ENCODE measurements around the gene SLC7A1. TPM values are rescaled to one million over a fixed set of nuclear protein-coding genes. Genes with fewer than 3 reads are reported as not detected.

Gene SLC7A1
- total and polyA plus RNA-seq, 2 donors (not counting 3 experiments of a cell fraction or from before 2014, with no cell fraction given): 21.0 to 79.3 TPM

DNA sequence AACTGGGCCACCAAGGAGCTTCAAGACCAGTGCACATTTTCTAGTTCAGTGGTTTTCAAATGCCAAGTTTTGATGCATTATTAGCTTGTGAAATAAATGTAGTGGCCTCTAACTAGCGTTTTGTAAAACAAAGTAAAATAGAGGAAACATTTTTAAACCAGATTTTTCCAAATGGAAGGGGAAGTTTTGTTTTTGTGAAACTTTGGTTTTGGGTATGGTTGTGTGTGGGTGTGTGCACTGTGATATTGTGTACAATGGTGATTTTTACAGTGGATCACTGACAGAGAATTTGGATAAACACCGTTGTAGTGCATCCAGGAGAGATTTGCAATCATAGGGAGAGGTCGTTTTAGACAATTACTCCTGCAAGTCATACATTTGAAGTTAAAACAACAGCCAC is 108.9 kb downstream of the SLC7A1 start:
- Histone ChIP-seq H3K36me3 (ENCODE audit: control insufficient read depth in 2 of 2, extremely low read depth in 1 of 2, insufficient read depth in 2 of 2, low read length in 2 of 2) (no peaks in the 10 kb centered on the region), H3K9me1 (replicated peaks; ENCODE audit: control insufficient read depth, extremely low read depth, insufficient read depth, low read length) (no peaks in the 10 kb centered on the region), H2AFZ (ENCODE audit: low read depth, low read length) (no peak overlapping the region), H3K79me2 (ENCODE audit: control insufficient read depth, insufficient read depth, low read length) (no peaks in the 10 kb centered on the region), H3K4me1 (ENCODE audit: control insufficient read depth, extremely low read depth, insufficient read depth, low read length) (no peaks in the 10 kb centered on the region), H3K4me3 (replicated peaks in 1 of 3; ENCODE audit: insufficient read depth in 1 of 3, low read depth in 1 of 3, low read length in 3 of 3) (no peak overlapping the region), H3K4me2 (ENCODE audit: insufficient read depth, low read length) (no peak overlapping the region), H3K9me3 (replicated peaks; ENCODE audit: control insufficient read depth, insufficient read depth, low read length) (no peaks in the 10 kb centered on the region), H3K27ac (ENCODE audit: insufficient read depth, low read depth, low read length) (no peak overlapping the region), H4K20me1 (replicated peaks; ENCODE audit: control insufficient read depth, extremely low read depth, insufficient read depth, low read length) (no peaks in the 10 kb centered on the region), H3K27me3 (ENCODE audit: control insufficient read depth in 2 of 2, insufficient read depth in 2 of 2, low read length in 2 of 2) (peaks cover 0 to 5% of the 10 kb centered on the region in 2 experiments), H3K9ac (replicated peaks; ENCODE audit: extremely low read depth, insufficient read depth, low read length) (no peak overlapping the region)
- FAIRE-seq (no peak), DNase-seq (ENCODE audit: low read depth, low spot score) (no peak)
- POLR2A ChIA-PET: no interaction called here
- intact Hi-C loops (cut with micrococcal nuclease): no loop called here
- TF ChIP-seq MYC (IDR thresholded peaks at IDR 0.05; ENCODE audit: low read depth, low read length) (no peak), JUN (IDR thresholded peaks at IDR 0.05; ENCODE audit: borderline replicate concordance, insufficient read depth, insufficient read length, low read depth) (no peak), GATA2 (IDR thresholded peaks at IDR 0.05; ENCODE audit: insufficient read depth, insufficient read length, low read depth, low read length) (no peak), FOS (IDR thresholded peaks at IDR 0.05; ENCODE audit: borderline replicate concordance, insufficient read depth, low read length) (no peak), POLR2AphosphoS5 (IDR thresholded peaks at IDR 0.05; ENCODE audit: insufficient read depth, low read depth, low read length) (no peak), EZH2 (IDR thresholded peaks at IDR 0.05; ENCODE audit: borderline replicate concordance, low read depth, low read length, severe bottlenecking) (no peak), POLR2A (IDR thresholded peaks at IDR 0.05; ENCODE audit: low read depth, low read length) (no peak)
- TF ChIP-seq, protein P1, sequence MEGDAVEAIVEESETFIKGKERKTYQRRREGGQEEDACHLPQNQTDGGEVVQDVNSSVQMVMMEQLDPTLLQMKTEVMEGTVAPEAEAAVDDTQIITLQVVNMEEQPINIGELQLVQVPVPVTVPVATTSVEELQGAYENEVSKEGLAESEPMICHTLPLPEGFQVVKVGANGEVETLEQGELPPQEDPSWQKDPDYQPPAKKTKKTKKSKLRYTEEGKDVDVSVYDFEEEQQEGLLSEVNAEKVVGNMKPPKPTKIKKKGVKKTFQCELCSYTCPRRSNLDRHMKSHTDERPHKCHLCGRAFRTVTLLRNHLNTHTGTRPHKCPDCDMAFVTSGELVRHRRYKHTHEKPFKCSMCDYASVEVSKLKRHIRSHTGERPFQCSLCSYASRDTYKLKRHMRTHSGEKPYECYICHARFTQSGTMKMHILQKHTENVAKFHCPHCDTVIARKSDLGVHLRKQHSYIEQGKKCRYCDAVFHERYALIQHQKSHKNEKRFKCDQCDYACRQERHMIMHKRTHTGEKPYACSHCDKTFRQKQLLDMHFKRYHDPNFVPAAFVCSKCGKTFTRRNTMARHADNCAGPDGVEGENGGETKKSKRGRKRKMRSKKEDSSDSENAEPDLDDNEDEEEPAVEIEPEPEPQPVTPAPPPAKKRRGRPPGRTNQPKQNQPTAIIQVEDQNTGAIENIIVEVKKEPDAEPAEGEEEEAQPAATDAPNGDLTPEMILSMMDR (IDR thresholded peaks at IDR 0.05; ENCODE audit: extremely low read depth in 1 of 2, insufficient read depth in 1 of 2, low read depth in 1 of 2, low read length in 2 of 2): no peak
- TF ChIP-seq, protein P2, sequence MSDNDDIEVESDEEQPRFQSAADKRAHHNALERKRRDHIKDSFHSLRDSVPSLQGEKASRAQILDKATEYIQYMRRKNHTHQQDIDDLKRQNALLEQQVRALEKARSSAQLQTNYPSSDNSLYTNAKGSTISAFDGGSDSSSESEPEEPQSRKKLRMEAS (IDR thresholded peaks at IDR 0.05; ENCODE audit: insufficient read depth, insufficient read length): no peak
- CTCF ChIA-PET: interaction anchor here (5.5 kb wide), 1 partner anchor 14 kb away, joined by 32 read pairs; no protein-coding TSS in a partner anchor
- BruUV-seq (replicated peaks): no TSS peak
- dilution Hi-C loops (cut with MboI; ENCODE audit: extremely low pct_ligation_motif_present, low sequenced_read_pairs): no loop called here

All from endothelial cell of umbilical vein (primary cell).